Measurements from ENCODE around the gene HOXB4. TPM values are rescaled to one million over a fixed set of nuclear protein-coding genes. Genes with fewer than 3 reads are reported as not detected.

HOXB4 gene
- total RNA-seq, 1 donor from 2014 or later, result not detected

GRCh38 chr17:48563385-48563838 is 14.7 kb downstream of the HOXB4 start:
- no peak overlapping the region for H3K4me3 Mint-ChIP-seq (ENCODE audit: unreplicated experiment)
- no peaks in the 10 kb centered on the region for H3K36me3 Mint-ChIP-seq (ENCODE audit: low read depth)
- no peak overlapping the region for H3K27ac Mint-ChIP-seq (ENCODE audit: unreplicated experiment)
- DNase-seq (ENCODE audit: low spot score), result no peak
- no peaks in the 10 kb centered on the region for H3K9me3 Mint-ChIP-seq (ENCODE audit: low read depth)
- no peak for TF ChIP-seq CTCF (IDR thresholded peaks at IDR 0.05)
- peaks cover 55% of the 10 kb centered on the region for H3K27me3 Mint-ChIP-seq (ENCODE audit: low read depth)
- H3K4me1 Mint-ChIP-seq (ENCODE audit: low read depth), result no peaks in the 10 kb centered on the region

GRCh38 chr17:48562934-48563333 is 15.2 kb downstream of the HOXB4 start:
- Mint-ChIP-seq H3K4me1 (ENCODE audit: low read depth) (no peaks in the 10 kb centered on the region), H3K27me3 (ENCODE audit: low read depth) (peaks cover 57% of the 10 kb centered on the region), H3K4me3 (ENCODE audit: unreplicated experiment) (no peak overlapping the region), H3K9me3 (ENCODE audit: low read depth) (no peaks in the 10 kb centered on the region), H3K36me3 (ENCODE audit: low read depth) (no peaks in the 10 kb centered on the region), H3K27ac (ENCODE audit: unreplicated experiment) (peak overlapping the region; percentile 54)
- no peak for TF ChIP-seq CTCF (IDR thresholded peaks at IDR 0.05)
- DNase-seq (ENCODE audit: low spot score), result no peak

- peaks cover 64% of the 10 kb centered on the region for H3K27me3 Mint-ChIP-seq (ENCODE audit: low read depth)
- no peaks in the 10 kb centered on the region for H3K9me3 Mint-ChIP-seq (ENCODE audit: low read depth)
- no peak overlapping the region for H3K4me3 Mint-ChIP-seq (ENCODE audit: unreplicated experiment)
- DNase-seq (ENCODE audit: low spot score), result no peak
- no peak overlapping the region for H3K27ac Mint-ChIP-seq (ENCODE audit: unreplicated experiment)
- no peaks in the 10 kb centered on the region for H3K4me1 Mint-ChIP-seq (ENCODE audit: low read depth)
- peak; percentile 15 for TF ChIP-seq CTCF (IDR thresholded peaks at IDR 0.05)
- H3K36me3 Mint-ChIP-seq (ENCODE audit: low read depth), result no peaks in the 10 kb centered on the region
These were observed 16.0 kb downstream of the HOXB4 start for GRCh38 chr17:48561884-48562810.

- H3K4me3 Mint-ChIP-seq (ENCODE audit: unreplicated experiment), result no peak overlapping the region
- no peak for TF ChIP-seq CTCF (IDR thresholded peaks at IDR 0.05)
- no peaks in the 10 kb centered on the region for H3K36me3 Mint-ChIP-seq (ENCODE audit: low read depth)
- H3K27ac Mint-ChIP-seq (ENCODE audit: unreplicated experiment), result no peak overlapping the region
- peaks cover 3% of the 10 kb centered on the region for H3K4me1 Mint-ChIP-seq (ENCODE audit: low read depth)
- H3K27me3 Mint-ChIP-seq (ENCODE audit: low read depth), result peaks cover 81% of the 10 kb centered on the region
- no peak for DNase-seq (ENCODE audit: low spot score)
- no peaks in the 10 kb centered on the region for H3K9me3 Mint-ChIP-seq (ENCODE audit: low read depth)
These were observed 18.0 kb downstream of the HOXB4 start for GRCh38 chr17:48559840-48560817.

All from chondrocyte (in vitro differentiated cells).